MG63 (cell line): Measurements from ENCODE around the gene APLF. TPM values are rescaled to one million over a fixed set of nuclear protein-coding genes. Genes with fewer than 3 reads are reported as not detected.
"Not testable (repeated sequence)": the region's sequence is repeated elsewhere in the genome, so short reads cannot be mapped to it uniquely, and the experiment has no call there.

Experiments
- DNase-seq: peaks from one replicate; pipeline ENCODE4 v3.0.0-alpha.2; 2020
- H3K27me3 ChIP-seq: fragments of 250-450 bp; sonication (Bioruptor Pico); 2 replicates; pipeline ENCODE4 v1.5.1; 2020; ENCODE audit warnings: mild to moderate bottlenecking, moderate library complexity
- H3K36me3 ChIP-seq: fragments of 250-450 bp; sonication (Bioruptor Pico); 2 replicates; pipeline ENCODE4 v1.5.1; 2020; ENCODE audit warnings: mild to moderate bottlenecking, moderate library complexity
- H3K4me3 ChIP-seq: fragments of 250-450 bp; sonication (Bioruptor Pico); 2 replicates; pipeline ENCODE4 v1.5.1; 2020; ENCODE audit warnings: mild to moderate bottlenecking, moderate library complexity
- H3K9me3 ChIP-seq: fragments of 250-450 bp; sonication (Bioruptor Pico); 2 replicates; pipeline ENCODE4 v1.5.1; 2020; ENCODE audit warnings: mild to moderate bottlenecking, moderate library complexity
- total RNA-seq: library from RNA; depleted of rRNA; stranded (reverse); fragments of >200 nt; shearing (Covaris generic); gene quantifications from 2 replicates; pipeline ENCODE4 v1.2.3, GENCODE V29; 2014; ENCODE audit warnings: low replicate concordance

APLF gene
- total RNA-seq, 1 experiment from 2014 or later = 0.99 TPM

DNA sequence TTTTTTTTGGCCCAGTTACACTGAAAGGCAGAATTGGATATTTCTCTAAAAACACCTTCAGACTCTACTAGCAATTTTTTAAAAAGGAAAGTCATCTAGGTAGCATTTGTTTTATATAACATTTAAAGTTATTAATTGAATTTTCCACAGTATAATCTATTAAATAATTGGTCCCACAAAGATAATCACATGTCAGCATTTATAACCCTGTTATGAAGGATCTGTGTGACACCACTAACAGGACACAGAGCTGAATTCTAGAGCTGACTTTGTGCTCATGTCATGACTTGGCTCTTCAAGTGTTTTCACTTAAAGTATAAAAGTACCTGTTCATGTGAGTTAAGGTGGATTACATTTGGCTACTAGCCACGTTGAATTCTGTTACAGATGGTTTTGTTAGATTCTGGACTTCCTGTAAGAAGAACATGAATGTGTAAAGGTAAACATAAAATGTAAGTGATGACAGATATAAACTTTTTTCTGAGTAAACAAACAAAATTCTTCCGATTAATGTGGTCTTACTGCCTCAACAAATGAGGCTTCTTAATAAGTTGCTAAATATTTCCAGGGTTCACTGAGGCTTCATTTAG is 106.9 kb downstream of the APLF start:
- no peak for DNase-seq
- Histone ChIP-seq H3K9me3 (no peaks in the 10 kb centered on the region), H3K4me3 (no peak overlapping the region), H3K27me3 (no peaks in the 10 kb centered on the region), H3K36me3 (no peaks in the 10 kb centered on the region)

DNA sequence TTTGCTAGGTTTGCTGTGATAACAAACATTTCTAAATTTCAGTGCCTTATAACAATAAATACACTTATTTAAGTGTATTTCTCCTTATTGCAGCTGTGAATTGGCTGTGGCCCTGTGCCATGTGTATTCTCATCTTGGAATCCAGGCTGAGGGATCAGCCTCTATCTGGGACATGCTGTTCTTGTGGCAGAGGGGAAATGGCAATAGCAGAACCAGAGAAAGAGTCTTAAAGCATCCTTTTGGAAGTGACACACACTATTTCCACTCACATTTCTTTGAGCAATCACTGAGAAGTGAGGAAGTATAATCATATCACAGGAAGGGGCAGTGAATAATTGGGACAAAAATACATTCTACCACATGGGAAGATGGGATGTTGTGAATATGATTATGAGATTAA is 109.8 kb downstream of the APLF start:
- Histone ChIP-seq H3K9me3 (no peaks in the 10 kb centered on the region), H3K27me3 (no peaks in the 10 kb centered on the region), H3K4me3 (no peak overlapping the region), H3K36me3 (no peaks in the 10 kb centered on the region)
- no peak for DNase-seq

DNA sequence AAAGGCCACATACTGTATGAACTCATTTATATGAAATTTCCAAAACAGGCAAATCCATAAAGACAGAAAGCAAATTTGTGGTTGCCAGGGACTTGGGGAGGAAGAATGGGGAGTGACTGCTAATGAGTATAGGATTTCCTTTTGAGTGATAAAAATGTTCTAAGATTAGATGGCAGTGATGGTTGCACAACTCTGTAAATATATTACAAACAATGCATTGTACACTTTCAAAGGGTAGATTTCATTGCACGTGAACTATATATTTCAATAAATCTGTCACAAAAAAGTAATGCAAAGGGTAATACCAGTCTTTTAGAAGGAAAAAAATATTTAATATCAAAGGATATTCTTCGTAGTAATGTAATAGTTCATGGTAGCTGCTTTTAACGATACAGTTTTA is 112.3 kb downstream of the APLF start:
- no peak for DNase-seq
- Histone ChIP-seq H3K9me3 (no peaks in the 10 kb centered on the region), H3K36me3 (no peaks in the 10 kb centered on the region), H3K4me3 (no peak overlapping the region), H3K27me3 (no peaks in the 10 kb centered on the region)

DNA sequence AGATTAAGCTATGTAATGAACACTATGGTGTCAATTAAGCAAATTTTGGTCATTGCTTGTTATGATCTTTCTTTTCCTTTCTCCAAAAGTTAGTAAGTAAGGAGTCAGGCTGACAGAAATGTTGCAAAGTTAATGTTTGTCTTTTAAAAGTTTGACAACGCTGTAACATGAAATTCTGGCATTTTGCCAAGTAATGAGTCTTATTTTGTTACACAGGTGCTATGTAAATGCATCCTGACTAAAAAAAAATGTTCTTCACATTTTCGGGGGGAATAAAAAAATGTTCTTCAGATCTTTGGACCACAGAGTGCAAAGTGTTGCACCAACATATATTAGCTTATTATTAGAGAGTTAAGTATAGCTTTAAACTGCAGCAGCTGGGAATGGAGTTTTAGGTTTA is 121.2 kb downstream of the APLF start:
- no peak for DNase-seq
- no peaks in the 10 kb centered on the region for H3K27me3 ChIP-seq

DNA sequence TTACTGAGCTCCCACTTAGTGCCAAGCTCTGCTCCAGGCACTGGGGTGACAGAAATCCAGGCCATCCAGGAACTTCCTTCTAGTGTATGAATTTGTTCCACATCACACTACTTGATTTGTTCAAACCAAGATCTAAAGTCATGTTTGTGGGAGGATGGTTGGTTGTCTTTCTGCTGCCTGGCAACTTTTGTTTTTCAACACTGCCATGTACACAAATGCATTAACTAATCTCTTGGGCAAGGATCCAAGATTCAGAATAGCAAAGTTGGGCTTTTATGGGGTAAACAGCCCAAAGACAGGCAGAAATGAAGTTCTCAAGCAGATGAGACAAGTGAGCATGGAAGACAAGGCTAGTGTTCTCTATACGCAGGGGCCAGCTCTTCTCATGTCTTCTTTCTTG is 122.6 kb downstream of the APLF start:
- no peak overlapping the region for H3K4me3 ChIP-seq
- no peaks in the 10 kb centered on the region for H3K9me3 ChIP-seq
- no peak for DNase-seq
- H3K36me3 ChIP-seq = no peaks in the 10 kb centered on the region
- H3K27me3 ChIP-seq = no peaks in the 10 kb centered on the region

More for the DNA sequence above, 121.2 kb downstream of the APLF start:
- no peak overlapping the region for H3K4me3 ChIP-seq
- no peaks in the 10 kb centered on the region for H3K9me3 ChIP-seq
- H3K36me3 ChIP-seq = no peaks in the 10 kb centered on the region

DNA sequence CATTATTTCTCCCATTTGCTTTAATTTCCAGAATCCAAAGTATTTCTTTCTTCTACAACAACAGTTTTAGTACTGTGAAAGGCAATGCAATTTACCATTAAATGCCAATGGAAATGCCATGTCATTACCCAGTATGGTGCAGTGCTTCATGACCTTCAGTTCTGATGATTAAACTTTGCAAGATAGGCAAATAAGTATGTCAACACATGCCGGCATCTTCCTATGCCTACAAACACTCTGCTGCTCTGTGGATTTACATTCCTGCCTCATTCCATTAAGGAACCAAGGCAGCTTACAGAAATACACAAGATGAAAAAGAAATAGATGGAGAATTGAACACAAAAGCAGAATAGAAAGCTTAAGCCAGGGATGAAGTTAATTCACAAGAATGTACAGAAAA is 123.3 kb downstream of the APLF start:
- no peak for DNase-seq
- no peaks in the 10 kb centered on the region for H3K9me3 ChIP-seq
- no peak overlapping the region for H3K4me3 ChIP-seq
- H3K27me3 ChIP-seq = no peaks in the 10 kb centered on the region
- H3K36me3 ChIP-seq = no peaks in the 10 kb centered on the region

DNA sequence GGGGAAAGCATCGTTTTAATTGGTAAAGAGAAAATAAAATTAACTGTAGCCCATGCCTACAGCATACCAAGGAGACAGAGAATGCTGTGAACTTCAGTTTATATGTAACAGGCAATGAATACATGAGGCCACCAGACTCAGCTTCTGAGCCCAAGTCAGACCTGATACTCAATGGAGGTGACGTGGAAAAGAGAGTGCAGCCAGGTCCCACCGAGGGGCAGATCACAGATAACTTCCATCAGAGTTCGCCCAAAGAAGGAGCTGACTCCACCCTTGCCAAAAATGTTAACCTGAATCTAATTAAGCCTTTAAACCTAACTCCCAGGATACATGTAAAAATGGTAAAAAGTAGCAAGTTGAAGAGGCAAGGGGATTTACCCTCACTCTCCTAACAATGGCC is 123.8 kb downstream of the APLF start:
- Histone ChIP-seq H3K4me3 (no peak overlapping the region), H3K9me3 (no peaks in the 10 kb centered on the region), H3K27me3 (no peaks in the 10 kb centered on the region), H3K36me3 (no peaks in the 10 kb centered on the region)
- DNase-seq = no peak

DNA sequence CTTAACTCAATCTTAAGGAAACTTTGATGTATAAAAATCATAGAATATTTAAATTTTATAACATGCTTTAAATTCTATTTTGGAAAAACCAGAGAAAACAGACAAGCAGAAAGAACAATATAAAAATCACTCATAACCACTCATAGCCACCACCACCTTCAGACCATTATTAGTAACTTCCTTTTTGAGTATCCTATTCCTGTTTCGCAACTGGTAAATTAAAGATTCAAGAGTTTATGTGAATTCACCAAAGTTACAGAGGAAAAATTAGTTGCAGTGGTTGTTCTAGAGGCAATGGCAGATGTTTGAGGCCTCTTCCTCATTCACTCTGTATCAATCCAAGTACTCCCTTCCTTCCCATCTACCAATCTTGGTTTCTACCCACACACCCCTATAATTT is 126.7 kb downstream of the APLF start:
- Histone ChIP-seq H3K4me3 (no peak overlapping the region), H3K36me3 (no peaks in the 10 kb centered on the region), H3K9me3 (no peaks in the 10 kb centered on the region), H3K27me3 (no peaks in the 10 kb centered on the region)
- DNase-seq = no peak

DNA sequence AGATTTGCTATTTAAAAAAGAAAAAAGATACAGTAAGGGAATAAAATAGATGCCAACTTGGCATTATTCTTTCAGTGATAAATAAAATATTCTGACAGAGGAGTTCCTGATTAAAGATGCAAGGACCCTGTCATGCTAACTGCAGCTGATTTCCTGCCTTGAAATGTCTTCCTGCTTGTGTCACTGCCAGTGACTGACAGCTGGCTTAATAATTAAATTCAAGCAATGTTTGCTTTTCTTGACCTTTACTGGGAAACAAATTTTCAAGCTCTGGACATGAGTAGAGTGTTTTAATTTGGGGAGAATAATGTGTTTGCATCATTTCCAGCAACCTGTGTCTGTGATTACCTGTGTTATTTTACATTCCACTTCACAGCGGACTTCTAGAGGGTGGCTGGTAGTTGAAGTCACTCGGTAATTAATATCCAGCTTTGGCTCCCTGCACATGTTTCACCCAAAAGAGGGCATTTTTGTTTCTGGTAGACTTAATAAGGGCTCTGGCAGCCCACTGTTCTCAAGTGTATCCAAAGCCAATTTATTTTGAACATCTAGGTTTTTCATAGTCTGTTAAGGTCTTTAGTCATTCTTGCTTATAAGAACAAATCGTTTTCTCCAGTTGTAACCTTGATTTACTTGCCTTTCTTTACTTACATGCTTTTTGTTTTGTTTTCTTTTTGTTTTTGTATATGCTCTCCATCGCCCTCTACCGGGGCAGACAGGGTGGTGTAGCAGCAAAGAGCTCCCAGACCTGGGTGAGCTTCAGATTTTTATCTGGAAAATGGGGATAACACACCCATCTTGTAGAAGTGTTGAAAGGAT is 127.5 kb downstream of the APLF start:
- Histone ChIP-seq H3K36me3 (no peaks in the 10 kb centered on the region), H3K4me3 (no peak overlapping the region), H3K27me3 (no peaks in the 10 kb centered on the region), H3K9me3 (no peaks in the 10 kb centered on the region; the same call in 1 of the 2 replicates)
- peak; percentile 25 for DNase-seq

DNA sequence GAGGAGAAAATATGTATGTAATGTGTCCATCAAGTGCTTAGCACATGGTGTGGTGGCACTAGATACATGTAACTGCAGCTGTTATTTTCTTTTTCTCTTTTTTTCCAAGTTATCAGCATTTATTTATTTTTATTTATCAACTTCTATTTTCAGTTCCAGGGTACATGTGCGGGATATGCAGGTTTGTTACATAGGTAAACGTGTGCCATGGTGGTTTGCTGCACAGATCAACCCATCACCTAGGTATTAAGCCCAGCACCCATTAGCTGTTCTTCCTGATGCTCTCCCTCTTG is 128.1 kb downstream of the APLF start:
- not testable (repeated sequence) for H3K36me3 ChIP-seq, H3K4me3 ChIP-seq, DNase-seq, H3K9me3 ChIP-seq, H3K27me3 ChIP-seq

DNA sequence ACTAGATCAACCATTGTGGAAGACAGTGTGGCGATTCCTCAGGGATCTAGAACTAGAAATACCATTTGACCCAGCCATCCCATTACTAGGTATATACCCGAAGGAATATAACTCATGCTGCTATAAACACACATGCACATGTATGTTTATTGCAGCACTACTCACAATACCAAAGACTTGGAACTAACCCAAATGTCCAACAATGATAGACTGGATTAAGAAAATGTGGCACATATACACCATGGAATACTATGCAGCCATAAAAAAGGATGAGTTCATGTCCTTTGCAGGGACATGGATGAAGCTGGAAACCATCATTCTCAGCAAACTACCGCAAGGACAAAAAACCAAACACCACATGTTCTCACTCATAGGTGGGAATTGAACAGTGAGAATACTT is 133.1 kb downstream of the APLF start:
- not testable (repeated sequence) for DNase-seq, H3K4me3 ChIP-seq, H3K9me3 ChIP-seq, H3K36me3 ChIP-seq, H3K27me3 ChIP-seq

DNA sequence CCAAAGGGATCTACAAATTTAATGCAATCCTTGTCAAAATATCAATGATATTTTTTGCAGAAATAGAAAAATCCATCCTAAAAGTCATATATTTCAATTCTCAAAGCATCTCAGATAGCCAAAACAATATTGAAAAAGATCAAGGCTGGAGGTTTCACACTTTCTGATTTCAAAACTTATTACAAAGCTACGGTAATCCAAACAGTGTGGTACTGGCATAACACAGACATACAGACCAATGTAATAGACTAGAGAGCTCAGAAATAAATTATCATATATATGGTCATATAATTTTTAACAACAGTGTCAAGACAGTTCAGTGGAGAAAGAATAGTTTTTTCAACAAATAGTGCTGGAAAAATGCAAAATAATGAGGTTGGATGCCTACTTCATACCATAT is 135.7 kb downstream of the APLF start:
- Histone ChIP-seq H3K9me3 (peaks cover 3% of the 10 kb centered on the region; the same call in 1 of the 2 replicates), H3K27me3 (no peaks in the 10 kb centered on the region), H3K4me3 (no peak overlapping the region), H3K36me3 (no peaks in the 10 kb centered on the region)
- no peak for DNase-seq

DNA sequence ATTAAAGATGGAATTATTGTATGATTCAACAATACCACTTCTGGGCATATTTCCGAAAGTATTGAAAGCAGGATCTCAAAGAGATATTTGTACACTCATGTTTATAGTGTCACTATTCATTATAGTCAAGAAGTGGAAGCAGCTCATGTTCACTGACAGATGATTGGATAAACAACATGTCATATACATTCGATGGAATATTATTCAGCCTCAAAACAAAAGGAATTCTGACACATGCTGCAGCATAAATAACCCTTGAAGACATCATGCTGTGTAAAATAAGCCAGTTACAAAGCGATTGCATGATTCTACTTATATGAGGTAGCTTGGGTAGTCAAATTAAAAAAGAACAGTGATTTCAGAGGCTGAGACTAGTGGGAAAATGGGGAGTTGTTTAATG is 136.7 kb downstream of the APLF start:
- Histone ChIP-seq H3K4me3 (no peak overlapping the region), H3K9me3 (peaks cover 3% of the 10 kb centered on the region; the same call in 1 of the 2 replicates), H3K27me3 (no peaks in the 10 kb centered on the region), H3K36me3 (no peaks in the 10 kb centered on the region)
- no peak for DNase-seq

DNA sequence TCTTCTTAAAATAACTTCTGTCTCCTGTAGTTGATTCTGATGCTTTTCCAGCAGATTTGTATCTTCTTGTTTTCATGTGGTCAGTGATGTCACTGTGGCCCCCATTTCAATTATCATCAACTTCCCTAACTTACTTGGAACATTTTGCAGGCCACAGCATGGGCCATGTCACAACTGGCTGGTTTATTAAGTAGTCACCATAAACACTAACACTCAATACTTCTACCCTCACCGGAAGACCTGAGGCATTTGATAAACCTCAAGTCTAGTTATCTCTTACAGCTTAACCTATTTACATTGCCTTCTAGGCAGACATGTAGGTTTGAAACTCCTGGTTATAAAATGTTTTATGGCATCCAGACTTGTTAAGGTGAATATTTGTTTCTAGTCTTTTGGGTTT is 138.6 kb downstream of the APLF start:
- no peak for DNase-seq
- Histone ChIP-seq H3K4me3 (no peak overlapping the region), H3K9me3 (peaks cover 3% of the 10 kb centered on the region; the same call in 1 of the 2 replicates), H3K36me3 (no peaks in the 10 kb centered on the region), H3K27me3 (no peaks in the 10 kb centered on the region)

DNA sequence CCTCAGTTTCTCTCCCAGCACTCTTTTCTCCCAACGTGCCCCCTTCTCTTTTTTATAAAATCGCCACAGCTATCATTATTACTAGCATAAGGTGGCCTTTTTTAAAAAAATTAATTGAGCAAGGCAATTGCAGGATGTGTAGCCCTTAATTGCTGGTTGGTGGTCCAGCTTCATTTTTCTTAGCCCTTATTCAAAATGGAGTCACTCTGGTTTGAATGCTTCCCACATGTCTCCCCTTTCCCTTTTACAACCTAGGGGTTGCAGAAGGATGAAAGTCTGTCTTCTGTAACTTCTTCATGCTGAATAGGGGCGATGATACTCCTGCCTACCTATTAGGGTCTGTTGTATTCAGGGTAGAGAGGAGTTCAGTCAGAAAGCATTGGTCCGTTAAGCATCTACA is 139.4 kb downstream of the APLF start:
- Histone ChIP-seq H3K27me3 (no peaks in the 10 kb centered on the region), H3K36me3 (no peaks in the 10 kb centered on the region), H3K9me3 (peaks cover 3% of the 10 kb centered on the region; the same call in 1 of the 2 replicates), H3K4me3 (no peak overlapping the region)
- DNase-seq = no peak

DNA sequence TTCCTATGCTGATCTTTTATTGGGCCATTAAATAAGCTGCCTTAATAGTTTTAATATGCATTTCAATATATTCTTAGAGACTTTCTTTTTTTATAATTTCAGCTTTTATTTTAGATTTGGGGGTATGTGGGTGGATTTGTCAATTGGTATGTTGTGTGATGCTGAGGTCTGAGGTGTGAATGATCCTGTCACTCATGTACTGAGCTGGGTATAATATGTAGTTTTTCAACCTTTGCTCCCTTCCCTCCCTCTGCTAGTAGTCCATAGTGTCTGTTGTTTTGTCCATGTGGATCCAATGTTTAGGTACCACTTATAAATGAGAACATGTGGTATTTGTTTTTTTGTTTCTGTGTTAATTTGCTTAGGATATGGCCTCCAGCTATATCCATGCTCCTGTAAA is 140.5 kb downstream of the APLF start:
- Histone ChIP-seq H3K9me3 (no peaks in the 10 kb centered on the region; the same call in 1 of the 2 replicates), H3K36me3 (no peaks in the 10 kb centered on the region)

DNA sequence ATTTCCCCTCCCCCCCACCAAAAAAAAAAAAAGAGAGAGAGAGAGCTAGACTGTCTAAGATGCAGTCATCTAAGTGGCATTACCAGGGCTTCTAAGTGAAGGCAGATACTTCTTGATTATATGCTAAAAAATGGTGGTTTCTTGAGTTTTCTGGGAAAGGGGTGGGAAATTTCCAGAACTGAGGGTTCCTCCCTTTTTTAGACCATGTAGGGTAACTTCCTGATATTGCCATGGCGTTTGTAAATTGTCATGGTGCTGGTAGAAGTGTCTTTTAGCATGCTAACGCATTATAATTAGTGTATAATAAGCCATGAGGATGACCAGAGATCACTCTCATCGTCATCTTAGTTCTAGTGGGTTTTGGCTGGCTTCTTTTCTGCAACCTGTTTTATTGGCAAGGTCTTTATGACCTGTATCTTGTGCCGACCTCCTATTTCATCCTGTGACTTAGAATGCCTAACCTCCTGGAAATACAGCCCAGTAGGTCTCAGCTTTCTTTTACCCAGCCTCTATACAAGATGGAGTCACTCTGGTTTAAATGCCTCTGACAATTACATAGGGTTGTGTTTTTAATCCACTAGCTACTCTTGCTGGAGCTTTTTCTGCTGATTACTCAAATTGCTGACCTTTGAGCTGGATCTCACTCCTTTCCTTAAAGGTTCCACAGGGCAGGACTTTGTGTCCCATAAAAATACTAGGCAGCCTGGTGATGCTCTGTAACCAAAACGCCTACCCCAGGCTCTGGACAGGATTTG is 145.6 kb downstream of the APLF start:
- Histone ChIP-seq H3K9me3 (no peaks in the 10 kb centered on the region), H3K36me3 (no peaks in the 10 kb centered on the region), H3K27me3 (no peaks in the 10 kb centered on the region), H3K4me3 (no peak overlapping the region)
- DNase-seq = no peak

More for the DNA sequence above, 140.5 kb downstream of the APLF start:
- H3K4me3 ChIP-seq = no peak overlapping the region
- no peak for DNase-seq
- no peaks in the 10 kb centered on the region for H3K27me3 ChIP-seq

DNA sequence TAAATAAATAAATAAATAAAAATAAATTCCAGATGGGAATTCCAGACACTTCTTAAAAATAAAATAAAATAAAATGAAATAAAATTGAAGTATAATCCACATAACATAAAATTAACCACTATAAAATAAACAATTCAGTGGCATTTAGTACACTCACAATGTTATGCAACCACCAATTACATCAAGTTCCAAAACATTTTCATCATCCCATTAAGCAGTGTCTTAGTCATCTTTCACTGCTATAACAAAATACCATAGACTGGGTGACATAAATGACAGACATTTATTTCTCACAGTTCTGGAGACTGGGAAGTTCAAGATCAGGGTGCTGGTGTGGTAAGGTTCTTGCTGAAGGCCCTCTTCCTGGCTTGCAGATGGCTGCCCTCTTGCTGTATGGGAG is 153.4 kb downstream of the APLF start:
- no peak for DNase-seq
- Histone ChIP-seq H3K27me3 (no peaks in the 10 kb centered on the region), H3K4me3 (no peak overlapping the region), H3K36me3 (no peaks in the 10 kb centered on the region), H3K9me3 (no peaks in the 10 kb centered on the region)
